Retina (tissue), 1 donor: ENCODE measurements around the gene SLC26A2.

ENCODE experiments used
- DNase-seq: peaks from one replicate; pipeline ENCODE4 v3.0.0-alpha.2; 2016

The SLC26A2 gene

DNA sequence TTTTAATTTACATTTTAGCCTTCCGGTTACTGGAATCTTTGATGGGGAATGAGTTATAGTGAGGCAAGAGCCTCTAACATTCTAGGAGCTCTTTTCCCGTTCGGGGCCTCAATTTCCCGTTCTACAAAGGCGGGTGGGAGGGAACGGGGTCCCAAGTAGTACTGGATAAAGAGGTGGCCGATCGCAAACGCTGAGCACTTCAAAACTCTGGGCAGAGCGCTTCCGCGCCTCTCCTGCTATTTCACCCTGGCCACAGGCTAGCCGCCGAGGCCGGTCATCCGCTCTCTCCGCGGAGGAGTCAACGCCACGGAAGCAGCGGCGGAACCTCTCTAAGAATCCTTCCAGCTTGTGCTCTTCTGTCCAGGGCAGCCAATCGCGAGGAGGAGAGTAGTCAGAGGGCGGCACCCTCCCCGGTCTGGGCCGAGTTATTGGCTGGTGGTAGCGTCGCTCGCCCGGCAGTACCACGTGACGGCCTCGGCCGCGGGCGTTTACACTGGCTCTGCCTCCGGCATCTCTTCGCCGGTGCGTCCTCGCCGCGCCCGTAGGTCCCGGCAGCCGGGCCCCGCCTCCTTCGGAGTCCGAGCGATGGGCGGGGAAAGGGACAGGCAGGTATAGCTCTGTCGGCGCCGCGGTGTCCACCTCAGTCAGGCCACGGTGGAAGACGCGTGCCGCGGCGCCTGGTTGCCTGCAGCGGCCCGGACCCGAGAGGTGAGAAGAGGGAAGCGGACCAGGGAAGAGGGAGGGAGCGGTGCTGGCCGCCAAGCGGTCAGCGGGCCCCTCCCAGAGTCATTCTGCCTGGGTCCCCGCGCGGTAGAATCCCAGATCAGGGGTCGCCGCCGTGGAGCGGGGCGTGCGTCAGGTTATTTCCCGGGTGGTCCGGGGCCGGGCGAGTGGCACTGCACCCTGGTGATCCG is at the start of gene SLC26A2:
TSS of gene SLC26A2 (plus strand) at position 487 of the 914 bp plus-strand sequence. CDS start 16,895 bp downstream, outside the sequence.
- peak; percentile 98 for DNase-seq

DNA sequence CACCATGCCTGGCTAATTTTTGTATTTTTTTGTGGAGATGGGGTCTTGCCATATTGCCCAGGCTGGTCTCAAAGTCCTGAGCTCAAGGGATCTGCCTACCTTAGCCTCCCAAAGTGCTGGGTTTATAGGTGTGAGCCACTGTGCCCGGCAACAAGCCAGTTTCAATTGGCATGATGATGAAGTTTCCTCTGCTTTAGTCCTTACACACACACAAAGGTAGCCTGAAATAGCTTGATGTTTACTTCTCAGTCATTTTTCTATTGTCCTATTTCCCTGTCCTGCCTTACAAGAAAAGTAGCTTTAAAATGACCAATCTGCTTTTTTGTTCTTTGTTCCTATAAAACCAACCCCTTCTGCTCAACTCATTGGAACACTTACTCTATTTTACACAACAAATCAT is 49.5 kb upstream of the SLC26A2 start:
- DNase-seq, result no peak

DNA sequence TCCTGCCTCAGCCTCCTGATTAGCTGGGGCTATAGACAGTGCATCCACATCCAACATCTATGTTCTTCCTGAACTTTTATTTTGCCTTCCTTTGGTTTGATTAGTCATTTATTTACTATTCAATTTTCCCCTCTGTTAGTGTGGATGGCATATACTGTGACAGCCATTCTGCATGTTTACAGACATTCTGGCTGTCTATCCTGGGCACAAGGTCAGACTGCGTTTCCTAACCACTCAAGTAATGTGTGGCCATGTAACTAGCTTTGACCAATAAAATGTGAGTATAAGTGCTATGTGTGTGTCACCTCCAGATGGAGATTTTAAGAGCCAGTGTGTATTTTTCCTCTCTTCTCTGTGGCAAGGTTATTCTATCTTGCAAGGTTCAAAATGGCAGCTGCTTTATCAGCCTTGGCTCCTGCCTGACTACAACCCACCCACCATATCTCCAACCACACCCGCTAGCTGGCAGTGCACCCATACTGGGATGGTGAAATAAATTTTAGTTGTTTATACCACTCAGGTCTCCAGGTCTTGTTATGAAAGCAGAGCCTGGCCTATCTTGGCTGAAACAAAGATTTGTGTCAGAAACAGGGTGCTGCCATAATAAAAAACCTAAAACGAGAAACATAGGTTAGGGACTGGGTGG is 48.2 kb upstream of the SLC26A2 start:
- no peak for DNase-seq

DNA sequence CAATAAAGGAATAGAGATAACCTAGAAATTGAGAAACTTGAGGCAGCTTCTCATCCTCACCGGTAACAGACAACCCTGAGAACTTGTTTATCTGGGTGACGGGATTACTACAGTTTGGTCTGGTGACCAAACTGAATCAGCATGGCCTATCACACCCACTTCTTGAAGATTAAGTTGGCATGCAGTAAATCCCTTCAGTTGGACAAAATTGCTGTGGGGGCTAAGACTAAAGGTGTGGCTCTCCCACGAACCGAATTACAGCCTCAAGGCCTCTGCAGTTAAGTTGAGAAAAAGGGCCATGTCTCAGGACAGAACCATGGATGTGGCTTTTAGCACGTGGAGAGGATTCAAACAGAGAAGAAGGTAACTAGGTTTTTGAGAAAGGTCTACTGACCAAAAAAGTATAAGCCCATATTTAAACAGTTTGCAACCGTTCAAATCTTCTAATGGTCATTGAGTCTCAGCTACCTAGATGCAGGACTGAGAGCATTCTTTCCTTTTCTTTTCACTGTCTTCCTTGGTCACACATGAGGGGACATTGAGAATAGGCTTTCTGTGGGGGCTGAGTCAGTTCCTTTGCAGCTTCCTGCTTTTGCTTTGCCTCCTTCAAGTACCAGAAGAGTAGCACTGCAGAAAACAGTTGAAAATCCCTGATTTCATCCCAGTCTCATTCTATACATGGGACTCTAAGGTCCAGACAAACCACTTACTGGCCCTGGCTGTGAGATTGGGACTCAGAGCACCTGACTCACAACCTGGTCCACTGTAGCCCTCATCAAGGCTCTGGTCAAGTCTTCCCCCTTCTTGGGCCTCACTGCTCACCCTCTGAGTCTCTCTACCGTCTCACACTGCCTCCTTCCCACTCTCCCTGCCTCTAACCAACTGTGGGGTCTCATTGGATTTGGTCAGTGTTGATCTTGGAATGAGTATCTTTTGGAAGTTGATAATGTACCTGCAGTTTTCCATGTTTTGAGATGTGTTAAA is 46.8 kb upstream of the SLC26A2 start:
- DNase-seq, result no peak

DNA sequence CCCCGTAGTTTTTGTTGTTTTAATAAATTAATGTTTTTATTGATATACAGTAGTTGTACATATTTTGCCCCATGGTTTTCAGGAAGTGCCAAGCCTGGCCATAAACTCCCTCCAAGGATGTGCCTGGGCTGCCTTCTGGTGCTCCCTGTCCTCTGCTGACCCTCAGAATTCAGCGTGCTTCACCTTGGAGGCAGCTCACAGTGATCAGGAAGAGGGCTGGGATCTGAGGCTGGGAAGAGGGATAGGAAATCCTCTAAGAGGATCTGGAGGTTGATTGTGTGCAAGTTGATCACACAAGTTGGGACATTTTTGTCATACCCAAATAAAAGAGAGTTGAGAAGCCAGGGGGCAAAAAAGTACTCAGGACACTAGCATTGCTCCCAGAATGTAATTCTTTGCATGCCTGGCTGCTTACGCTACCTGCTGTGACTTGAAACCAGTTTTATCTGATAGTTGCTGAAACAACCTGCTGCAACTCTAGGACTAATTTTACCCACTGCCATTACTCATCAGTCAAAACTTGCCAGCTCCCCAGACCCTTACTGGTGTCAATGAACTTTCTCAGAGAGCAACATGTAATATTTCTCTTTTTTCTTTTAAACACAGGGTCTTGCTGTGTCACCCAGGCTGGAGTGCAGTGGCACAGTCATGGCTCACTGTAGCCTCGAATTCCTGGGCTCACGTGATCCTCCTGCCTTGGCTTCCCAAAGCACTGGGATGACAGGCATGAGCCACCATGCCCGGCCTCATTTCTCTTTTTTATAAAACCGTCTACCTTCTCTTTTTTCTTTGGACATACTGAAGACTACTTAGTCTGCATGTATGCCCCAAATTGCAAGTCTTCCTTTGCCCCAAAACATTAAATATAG is 44.9 kb upstream of the SLC26A2 start:
- DNase-seq, result no peak

DNA sequence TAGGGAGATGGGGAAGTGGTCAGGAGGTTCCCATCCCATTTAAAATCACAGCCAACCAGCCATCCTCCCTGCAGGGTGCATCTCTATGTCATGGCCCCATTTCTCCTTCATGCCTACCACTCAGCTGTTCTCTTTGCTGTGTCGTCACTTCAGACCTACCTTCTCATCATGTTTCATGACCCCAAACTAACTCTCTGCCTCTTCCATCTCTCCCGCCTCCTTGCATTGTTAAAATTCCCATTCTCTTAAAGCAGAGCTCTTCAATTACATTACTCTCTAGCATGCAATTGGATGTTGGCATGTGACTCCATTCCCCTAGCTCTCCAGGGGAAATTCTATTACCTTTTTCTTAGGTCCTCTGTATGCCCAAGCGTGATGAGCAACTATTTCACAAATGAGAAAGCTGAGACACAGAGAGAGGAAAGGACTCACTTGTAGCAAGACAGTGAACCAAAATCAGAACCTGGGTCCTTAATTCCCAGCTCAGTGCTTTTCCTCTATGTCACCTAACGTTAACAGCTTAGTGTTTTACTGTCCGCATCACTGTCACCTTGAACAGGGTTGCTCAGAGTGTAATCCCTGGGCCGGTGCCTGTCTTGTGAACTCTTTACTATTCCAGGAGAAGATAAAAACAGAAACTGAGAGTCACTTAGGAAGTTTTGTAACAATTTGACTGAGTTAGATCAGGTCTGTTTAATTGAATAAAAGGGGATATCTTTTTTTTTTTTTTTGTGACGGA is 44.1 kb upstream of the SLC26A2 start:
- DNase-seq, result no peak

DNA sequence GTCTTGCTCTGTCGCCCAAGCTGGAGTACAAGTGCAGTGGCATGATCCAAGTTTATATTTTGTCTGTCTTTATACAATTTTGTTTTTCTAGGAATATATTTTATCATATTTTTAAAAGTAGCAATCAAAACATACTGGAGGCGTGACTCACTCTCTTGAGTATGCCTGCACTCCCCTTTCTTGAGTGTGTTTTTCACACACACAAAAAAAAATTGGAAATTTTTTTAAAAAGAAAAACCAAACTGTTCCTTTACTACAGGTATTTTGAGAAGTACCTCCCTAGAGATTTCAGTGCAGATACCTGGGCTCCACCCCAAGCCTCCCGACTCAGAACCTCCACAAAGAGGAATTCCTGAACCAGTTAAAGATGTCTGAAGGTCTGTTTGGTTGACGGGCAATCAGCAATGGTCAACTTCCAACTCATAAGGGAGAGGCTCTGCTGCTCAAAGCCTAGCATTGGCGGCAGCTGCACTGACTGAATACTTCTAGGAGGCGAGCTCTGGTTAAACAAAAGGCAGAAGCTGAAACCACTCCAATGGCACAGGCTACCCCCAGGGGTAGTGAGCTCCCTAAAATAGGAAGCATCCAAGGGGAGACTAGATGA is 43.4 kb upstream of the SLC26A2 start:
- no peak for DNase-seq

DNA sequence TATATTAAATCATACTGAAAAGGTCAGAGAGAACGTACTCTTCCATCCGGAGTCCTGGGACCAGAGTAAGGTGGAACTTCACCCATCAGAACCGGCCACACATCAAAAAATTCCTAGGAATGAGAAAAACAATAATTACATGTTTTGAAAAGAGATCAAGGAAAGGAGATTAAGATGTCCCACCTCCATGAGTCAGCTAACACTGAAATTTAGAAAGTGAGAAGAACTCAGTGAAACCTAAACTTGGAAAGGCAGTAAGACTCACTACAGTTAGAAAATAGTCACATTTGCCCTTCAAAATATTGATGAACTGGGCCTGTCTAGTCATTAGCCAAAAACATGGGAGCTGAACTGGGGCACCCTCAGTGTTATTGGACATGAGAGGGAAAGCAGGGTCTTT is 39.0 kb upstream of the SLC26A2 start:
- DNase-seq, result no peak

DNA sequence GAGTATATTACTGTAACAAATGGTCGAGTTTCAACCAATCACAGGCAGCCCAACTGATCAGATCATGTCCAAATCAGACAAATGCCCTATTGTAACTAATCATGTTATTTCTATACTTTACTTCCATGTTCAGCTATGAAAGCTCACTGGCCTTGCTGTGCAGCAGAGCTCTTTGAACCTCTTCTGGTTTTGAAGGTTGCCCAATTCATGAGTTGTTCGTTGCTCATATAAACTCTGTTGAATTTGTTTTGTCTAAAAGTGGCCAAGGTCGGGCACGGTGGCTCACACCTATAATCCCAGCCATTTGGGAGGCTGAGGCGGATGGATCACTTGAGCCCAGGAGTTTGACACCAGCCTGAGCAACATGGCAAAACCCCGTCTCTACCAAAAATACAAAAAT is 37.6 kb upstream of the SLC26A2 start:
- DNase-seq, result no peak

DNA sequence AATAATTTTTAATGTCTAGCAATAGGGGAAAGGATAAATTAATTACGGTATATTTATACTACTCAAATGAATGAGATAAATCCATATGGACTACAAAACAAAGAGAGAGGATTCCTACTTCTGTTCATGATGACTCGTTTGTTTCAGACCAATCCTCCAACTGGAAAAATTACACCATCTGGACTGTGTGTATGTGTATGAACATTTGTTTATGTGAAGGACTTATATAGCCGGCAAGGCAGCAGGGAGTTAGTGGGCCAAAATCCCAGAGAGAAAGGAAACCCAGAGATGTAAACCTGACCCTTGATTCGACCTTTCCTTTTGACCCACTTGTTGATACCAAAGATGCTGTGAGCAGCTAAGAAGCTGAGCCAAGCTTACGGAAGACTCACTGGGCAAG is 36.1 kb upstream of the SLC26A2 start:
- no peak for DNase-seq

DNA sequence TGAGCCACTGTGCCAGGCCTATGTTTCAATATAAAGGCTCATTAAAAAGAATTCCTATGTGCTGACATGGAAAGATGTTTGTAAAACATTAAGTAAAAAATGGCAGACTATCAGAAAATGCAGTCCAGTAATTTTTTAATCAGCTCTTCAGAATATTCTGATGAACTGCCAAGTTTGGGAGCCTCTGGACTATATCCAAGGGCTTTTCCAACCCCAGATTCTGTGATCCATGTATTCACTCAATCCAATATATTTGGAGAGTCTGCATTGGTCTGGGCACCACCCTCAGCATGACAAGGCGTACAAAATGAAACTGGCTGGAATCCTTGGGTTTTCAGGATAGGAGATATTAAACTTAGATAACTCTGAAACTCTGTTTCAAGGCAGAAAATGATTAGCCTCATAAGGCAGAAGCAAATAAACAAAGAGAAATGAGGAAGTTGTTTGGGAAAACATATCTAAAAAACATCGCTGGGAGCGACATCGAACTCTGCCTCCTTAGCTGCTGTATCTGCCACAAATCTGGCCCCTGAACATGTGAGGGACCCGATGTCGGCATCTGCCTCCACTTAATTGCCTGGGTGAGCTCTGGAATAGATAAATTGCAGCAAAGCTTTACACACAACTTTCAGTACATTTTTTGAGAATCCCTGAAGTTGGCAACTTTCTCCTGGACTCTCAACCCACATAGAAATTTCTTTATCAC is 30.4 kb upstream of the SLC26A2 start:
- no peak for DNase-seq

DNA sequence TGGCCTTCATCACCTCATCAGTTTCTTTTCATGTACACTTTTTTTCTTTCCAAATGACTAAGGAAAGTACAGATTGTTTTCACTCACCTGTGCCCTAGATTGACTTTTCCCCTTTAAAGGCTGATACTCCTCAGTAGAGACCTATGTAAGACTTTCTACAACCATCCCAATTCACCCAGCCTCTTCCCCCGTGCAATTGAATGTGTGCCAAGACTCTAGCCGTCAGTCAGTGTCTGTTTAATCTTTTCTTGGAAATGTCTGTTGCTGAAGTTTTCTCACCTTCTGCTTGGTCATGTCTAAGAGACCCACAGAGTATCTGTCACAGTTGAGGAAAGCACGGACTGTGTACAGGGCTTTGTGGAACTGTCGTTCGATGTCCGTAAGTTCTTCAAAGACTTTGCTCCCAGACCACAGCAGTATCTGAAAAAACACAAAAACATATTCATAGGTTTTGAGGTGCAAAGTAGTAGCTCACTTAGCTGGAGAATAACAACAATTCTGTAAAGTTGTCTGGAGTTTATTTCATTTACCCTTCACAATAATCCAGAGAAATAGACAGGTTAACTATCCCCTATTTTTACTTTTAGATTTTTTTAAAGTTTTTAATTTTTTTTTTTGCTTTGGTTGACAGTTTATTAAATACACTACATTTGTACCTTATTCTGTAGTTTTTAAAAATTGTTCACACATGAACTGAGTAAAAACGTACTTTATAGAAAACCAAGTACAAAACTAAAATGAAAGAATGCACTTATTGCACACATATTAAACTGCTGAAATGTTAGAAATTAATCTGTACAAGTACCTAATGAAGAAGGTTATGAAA is 29.6 kb upstream of the SLC26A2 start:
- DNase-seq, result no peak

DNA sequence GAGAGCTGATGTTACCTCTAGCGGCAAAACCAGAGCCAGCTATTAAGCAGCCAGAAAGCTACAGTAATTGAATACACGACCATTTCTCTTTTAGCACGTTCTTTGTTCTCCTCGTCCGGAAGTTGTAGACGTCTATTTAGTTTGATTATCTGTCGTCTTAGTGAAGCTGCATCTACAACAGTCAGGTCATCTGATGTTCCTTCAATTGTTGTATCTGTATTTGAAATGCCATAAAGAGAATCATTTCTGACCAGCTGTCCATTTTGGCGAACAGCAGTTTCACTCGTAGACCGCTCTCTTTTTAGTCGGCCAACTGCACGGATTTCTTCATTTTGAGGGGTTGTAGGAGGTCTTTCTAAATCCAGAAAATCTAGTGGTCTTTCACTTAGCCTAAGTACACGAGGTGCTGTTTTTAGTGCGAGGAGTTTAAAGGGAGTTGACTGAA is 28.5 kb upstream of the SLC26A2 start:
- DNase-seq, result no peak

DNA sequence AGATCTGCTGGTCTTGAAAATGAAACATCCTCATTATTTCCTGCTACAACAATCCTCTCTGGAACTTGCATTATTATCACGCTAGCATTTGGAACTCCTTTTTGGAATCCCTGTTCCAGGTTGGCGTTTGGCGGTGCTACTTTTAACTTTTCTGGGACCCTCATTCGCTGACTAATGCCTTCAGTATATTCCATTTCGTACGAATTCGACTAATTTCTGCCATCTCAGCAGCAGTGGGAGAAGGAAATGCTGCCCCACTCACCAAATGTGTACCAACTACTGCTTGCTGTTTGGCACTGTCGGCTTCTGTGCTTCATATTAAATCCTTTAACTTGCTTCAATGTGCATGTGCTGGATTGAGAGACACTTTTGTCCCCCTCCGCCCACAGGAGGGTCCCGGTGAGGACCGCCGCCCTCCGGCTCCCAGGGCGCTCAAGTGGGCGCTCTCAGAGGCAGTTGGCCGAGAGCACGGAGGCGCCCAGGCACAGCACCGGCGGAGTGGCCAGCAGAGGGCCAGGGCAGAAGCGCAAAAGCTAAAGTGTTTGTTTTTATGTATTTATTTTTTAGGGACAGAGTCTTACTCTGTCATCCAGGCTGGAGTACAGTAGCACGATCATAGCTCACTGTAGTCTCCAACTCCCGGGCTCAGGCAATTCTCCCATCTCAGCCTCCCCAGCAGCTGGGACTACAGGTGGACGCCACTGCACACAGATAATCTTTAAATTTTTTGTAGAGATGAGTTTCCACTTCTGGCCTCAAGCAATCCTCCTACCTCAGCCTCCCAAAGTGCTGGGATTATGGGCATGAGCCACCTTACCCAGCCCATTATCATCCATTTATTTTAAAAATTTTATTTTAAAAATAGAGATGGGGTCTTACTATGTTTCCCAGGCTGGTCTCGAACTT is 27.9 kb upstream of the SLC26A2 start:
- DNase-seq, result no peak

DNA sequence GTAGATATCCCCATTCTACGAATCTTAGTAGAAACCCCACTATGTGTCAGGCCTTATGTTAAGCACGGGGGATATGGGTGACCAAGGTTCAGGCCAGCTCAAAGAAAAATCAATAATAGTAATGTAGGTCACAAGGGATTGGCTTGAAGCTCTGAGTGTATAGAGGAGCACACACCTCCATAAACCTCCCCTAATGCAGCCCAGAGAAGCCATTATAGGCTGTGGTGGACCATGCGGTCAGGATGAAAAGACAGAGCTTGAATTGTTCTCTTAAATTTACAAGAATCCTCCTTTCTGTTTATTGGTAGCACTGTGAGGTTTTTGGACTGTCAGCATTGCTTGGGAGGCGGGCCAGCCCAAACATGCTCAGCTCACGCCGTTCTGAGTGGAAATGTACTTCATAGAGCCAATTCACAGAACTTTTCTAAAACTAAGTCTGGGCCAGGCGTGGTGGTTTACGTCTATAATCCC is 25.1 kb upstream of the SLC26A2 start:
- DNase-seq, result no peak

DNA sequence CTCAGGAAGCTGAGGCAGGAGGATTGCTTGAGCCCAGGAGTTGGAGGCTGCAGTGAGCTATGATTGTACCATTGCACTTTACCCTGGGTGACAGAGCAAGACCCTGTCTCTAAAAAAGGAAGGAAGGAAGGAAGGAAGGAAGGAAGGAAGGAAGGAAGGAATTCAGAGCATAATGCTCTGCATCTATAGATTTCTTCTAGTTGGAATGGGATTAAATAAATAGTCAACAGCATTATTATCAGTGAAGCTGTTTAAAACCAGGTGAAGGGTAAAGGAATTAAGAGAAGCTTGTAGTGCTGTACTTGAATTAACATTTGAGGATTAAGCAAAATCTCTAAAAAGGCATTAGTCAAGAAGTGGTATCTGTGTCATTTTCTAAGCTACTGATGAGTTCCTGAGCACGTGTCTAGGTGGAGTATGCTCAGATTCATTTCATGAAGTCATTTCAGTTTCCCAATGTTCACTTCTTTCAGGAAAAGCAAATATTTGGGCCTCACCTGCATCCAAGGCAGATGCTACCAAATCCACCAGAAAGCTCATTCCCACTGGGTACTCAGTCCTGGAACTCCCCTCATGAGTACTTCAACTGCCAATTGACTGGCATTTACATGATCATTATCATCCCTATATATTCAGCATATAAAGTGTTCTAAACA is 24.4 kb upstream of the SLC26A2 start:
- DNase-seq, result no peak

DNA sequence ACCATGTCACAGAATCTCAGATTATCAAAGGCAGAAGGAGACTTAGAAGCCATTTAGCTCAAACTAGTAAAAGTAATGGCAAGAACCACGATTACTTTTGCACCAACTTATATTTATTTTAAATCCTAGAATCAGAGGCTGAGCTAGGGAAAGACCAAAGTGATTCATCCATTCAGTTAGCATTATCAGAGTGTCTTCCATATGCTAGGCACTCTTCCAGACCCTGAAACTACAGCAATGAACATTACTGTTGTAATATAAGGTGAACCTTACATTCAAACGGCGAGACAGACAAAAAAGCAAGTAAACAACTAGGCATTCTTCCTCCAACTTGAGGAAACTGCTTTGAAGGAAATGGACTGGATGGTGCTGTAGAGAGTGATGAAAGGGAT is 23.9 kb upstream of the SLC26A2 start:
- DNase-seq, result no peak
